Stimulated activated effector memory CD8-positive, alpha-beta T cell treated with anti-CD3 and anti-CD28 coated beads, Interleukin-12 subunit alpha, Interleukin-12 subunit beta, amount 100 ng/mL, for 72 hours (primary cell): ENCODE measurements around the gene S100A14.
A peak's percentile ranks its signal among the peaks of the same experiment; 100 is the strongest.
"Not testable (repeated sequence)": the region's sequence is repeated elsewhere in the genome, so short reads cannot be mapped to it uniquely, and the experiment has no call there.

Experiments used
- ATAC-seq: fragments of 150-1000 bp; cut with Tn5 transposase; 2 replicates; pipeline ENCODE4 v1.10.0; 2021
- DNase-seq, 2 donors: peaks; one replicate each; pipeline ENCODE4 v3.0.0; 2021 to 2022; ENCODE audit warnings: low spot score in 2 of 2
- H3K27ac Mint-ChIP-seq: one replicate; pipeline ENCODE4 v1.8.0; 2022; ENCODE audit warnings: mild to moderate bottlenecking, mixed read lengths
- H3K36me3 Mint-ChIP-seq: one replicate; pipeline ENCODE4 v1.8.0; 2022; ENCODE audit warnings: mild to moderate bottlenecking, mixed read lengths
- H3K4me1 Mint-ChIP-seq: one replicate; pipeline ENCODE4 v1.8.0; 2022; ENCODE audit warnings: mixed read lengths
- H3K4me3 Mint-ChIP-seq: one replicate; pipeline ENCODE4 v1.8.0; 2022; ENCODE audit warnings: mild to moderate bottlenecking, mixed read lengths
- H3K9me3 Mint-ChIP-seq: one replicate; pipeline ENCODE4 v1.8.0; 2022; ENCODE audit warnings: mixed read lengths

S100A14 gene

DNA sequence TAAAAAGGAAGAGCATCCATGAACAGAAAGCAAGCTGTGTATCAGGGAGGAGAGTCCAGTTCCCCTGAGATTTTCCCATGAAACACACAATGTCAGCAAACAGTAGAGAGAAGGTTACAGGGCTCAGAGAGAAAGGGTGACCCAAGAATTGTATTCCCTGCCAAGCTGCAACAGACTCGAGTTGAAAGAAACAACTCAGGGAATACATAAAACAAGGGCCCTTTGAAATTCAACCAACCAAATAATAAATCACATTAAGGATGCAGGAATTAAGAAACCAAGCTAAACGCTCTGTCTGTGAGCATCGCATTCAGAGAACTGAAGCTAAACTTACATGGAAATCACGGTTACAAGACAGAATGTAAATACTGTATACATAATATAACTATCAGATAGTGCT lies 23.4 kb downstream of the S100A14 start:
- ATAC-seq: no peak
- H3K27ac Mint-ChIP-seq: no peak overlapping the region
- H3K36me3 Mint-ChIP-seq: no peaks in the 10 kb centered on the region
- H3K4me3 Mint-ChIP-seq: no peak overlapping the region
- H3K4me1 Mint-ChIP-seq: peaks cover 10% of the 10 kb centered on the region
- no peaks in the 10 kb centered on the region for H3K9me3 Mint-ChIP-seq
- DNase-seq: no peak

DNA sequence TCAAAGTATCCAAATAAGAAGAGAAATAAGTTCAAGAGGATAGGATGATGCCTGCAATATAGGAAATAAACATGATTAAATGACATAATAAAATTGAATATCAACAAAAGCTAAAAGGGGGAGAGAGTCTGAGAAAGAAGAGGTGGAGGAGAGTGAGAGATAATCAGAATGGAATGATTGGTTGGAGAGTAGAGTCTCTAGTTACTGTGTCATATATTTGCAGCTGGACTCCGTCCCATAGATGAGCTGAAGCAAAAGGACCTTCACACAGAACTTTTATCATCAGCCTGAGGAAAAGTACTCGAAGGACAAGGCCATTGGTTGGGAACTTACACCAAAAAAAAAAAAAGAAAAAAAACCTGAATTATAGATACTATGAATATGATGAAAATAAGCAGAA lies 27.6 kb downstream of the S100A14 start:
- Mint-ChIP-seq H3K4me1 (no peaks in the 10 kb centered on the region), H3K36me3 (no peaks in the 10 kb centered on the region), H3K4me3 (no peak overlapping the region), H3K9me3 (no peaks in the 10 kb centered on the region), H3K27ac (no peak overlapping the region)
- DNase-seq (no peak), ATAC-seq (no peak)

DNA sequence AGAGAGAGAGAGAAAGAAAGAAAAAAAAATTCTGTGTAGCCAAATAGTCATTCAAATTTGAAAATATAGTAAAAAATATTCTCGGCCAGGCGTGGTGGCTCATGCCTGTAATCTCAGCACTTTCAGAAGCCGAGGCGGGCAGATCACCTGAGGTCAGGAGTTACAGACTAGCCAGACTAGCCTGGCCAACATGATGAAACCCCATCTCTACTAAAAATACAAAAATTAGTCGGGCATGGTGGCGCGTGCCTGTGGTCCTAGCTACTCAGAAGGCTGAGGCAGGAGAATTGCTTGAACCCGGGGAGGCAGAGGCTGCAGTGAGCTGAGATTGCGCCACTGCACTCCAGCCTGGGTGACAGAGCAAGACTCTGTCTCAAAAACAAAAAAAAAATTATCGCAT lies 28.1 kb downstream of the S100A14 start:
- not testable (repeated sequence) for H3K27ac Mint-ChIP-seq, H3K9me3 Mint-ChIP-seq, H3K36me3 Mint-ChIP-seq, ATAC-seq, H3K4me1 Mint-ChIP-seq, H3K4me3 Mint-ChIP-seq, DNase-seq

DNA sequence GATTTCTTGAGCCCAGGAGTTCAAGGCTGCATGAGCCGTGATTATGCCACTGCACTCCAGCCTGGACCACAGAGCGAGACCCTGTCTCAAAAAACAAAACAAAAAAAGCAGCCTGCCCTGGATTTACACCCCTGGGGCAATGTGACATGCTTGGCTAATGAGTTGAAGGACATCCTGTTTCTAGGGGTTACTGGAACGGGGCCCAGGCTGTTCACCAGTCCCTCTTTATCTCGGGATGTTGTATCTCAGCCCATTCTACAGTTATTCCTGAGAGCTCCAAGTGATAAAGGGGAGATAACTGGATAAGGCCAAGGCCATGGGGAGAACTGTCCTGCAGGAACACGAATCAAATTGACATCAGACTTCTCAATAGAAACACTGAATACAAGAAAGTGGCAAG lies 28.8 kb downstream of the S100A14 start:
- ATAC-seq (no peak), DNase-seq (no peak)
- H3K4me3 Mint-ChIP-seq: no peak overlapping the region
- no peaks in the 10 kb centered on the region for H3K36me3 Mint-ChIP-seq
- no peak overlapping the region for H3K27ac Mint-ChIP-seq
- H3K4me1 Mint-ChIP-seq: no peaks in the 10 kb centered on the region
- no peaks in the 10 kb centered on the region for H3K9me3 Mint-ChIP-seq

DNA sequence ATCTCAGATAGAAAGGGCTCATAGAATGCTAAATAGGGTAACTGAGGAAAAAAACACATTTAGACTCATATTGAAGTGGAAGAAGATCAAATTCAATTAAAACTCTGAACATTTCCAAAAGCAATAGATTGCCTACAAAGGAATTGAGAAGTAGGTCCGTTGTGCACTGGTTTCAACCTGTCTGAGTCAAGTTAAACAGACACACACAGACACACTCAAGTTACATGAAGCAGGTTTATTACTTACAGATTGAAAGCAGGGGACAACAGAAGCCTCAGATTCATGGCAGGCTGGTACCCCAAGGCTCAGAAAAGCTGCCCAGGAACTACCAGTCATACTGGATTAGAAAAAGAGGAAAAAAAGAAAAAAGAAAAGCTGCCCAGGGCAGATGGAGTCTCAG lies 29.8 kb downstream of the S100A14 start:
- no peak overlapping the region for H3K27ac Mint-ChIP-seq
- no peaks in the 10 kb centered on the region for H3K4me1 Mint-ChIP-seq
- H3K9me3 Mint-ChIP-seq: no peaks in the 10 kb centered on the region
- no peaks in the 10 kb centered on the region for H3K36me3 Mint-ChIP-seq
- no peak for DNase-seq
- no peak overlapping the region for H3K4me3 Mint-ChIP-seq
- ATAC-seq: no peak

DNA sequence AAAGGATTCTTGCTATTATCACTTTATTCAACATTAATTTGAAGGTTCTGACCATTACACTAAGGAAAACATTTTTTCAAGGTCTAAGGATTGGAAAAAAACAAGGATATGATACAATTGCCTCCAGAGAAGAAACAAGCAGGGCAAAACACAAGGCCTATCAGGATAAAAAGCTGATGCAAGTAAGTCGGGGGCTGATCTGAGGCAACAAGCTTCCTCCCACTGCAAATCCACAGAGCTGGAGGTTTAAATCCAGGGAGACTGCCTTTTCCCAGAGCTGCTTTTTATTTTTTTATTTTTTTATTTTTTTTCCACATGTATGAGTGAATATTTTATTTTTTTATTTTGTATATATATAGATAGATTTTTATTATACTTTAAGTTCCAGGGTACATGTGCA lies 31.1 kb downstream of the S100A14 start:
- ATAC-seq: no peak
- no peaks in the 10 kb centered on the region for H3K4me1 Mint-ChIP-seq
- no peaks in the 10 kb centered on the region for H3K9me3 Mint-ChIP-seq
- no peaks in the 10 kb centered on the region for H3K36me3 Mint-ChIP-seq
- H3K4me3 Mint-ChIP-seq: no peak overlapping the region
- no peak overlapping the region for H3K27ac Mint-ChIP-seq
- no peak for DNase-seq

DNA sequence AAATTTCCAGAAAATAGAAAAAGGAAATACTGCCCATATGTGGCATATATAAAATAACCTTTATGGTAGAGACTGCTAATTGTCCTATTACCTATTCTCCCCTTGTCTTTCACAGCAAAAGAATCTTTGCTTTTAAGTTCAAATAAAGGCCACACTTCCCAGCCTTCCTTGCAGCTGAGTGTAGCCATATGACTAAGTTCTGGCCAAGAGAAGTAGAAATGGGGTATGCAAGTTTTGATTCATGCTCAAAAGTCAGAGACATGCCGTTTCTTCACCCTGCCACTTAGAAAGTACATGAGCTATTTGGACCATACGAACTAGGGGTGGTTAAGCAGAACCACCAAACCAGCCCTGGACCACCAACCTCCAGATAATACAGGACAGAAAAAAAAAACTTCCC lies 32.1 kb downstream of the S100A14 start:
- no peaks in the 10 kb centered on the region for H3K4me1 Mint-ChIP-seq

DNA sequence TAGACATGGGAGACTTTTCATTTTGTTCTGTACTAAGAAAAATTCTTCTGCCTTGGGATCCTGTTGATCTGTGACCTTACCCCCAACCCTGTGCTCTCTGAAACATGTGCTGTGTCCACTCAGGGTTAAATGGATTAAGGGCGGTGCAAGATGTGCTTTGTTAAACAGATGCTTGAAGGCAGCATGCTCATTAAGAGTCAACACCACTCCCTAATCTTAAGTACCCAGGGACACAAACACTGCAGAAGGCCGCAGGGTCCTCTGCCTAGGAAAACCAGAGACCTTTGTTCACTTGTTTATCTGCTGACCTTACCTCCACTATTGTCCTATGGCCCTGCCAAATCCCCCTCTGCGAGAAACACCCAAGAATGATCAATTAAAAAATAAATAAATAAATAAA lies 32.6 kb downstream of the S100A14 start:
- not testable (repeated sequence) for ATAC-seq, H3K4me1 Mint-ChIP-seq, H3K4me3 Mint-ChIP-seq, H3K9me3 Mint-ChIP-seq, H3K27ac Mint-ChIP-seq, H3K36me3 Mint-ChIP-seq, DNase-seq

More for the DNA sequence above, 32.1 kb downstream of the S100A14 start:
- no peak for DNase-seq
- H3K36me3 Mint-ChIP-seq: no peaks in the 10 kb centered on the region
- no peaks in the 10 kb centered on the region for H3K9me3 Mint-ChIP-seq
- no peak overlapping the region for H3K4me3 Mint-ChIP-seq
- no peak overlapping the region for H3K27ac Mint-ChIP-seq
- ATAC-seq: no peak

DNA sequence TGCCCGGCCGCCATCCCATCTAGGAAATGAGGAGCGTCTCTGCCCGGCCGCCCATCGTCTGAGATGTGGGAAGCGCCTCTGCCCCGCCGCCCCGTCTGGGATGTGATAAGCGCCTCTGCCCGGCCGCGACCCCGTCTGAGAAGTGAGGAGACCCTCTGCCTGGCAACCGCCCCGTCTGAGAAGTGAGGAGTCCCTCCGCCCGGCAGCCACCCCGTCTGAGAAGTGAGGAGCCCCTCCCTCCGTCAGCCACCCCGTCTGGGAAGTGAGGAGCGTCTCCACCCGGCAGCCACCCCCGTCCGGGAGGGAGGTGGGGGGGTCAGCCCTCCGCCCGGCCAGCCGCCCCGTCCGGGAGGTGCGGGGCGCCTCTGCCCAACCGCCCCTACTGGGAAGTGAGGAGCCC lies 33.3 kb downstream of the S100A14 start:
- not testable (repeated sequence) for H3K36me3 Mint-ChIP-seq

DNA sequence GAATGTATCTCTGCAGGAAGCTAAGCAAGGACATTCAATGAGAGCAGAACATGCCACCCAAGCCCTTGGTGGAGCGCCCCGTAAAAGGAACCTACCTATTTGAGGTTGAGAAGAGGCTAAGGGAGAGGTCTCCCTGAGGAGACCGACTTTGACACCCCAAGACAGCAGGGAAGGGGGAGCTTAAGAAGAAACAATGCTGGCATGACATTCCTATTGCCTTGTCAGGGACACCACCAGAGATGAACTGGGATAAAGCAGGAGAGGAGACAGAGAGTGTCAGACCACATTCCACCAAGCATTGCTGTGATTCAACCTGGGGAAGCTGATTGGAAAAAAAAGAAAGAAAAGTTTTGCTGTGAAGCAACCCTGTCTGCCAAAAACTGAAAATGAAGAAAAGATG lies 37.2 kb downstream of the S100A14 start:
- Mint-ChIP-seq H3K27ac (no peak overlapping the region), H3K4me3 (no peak overlapping the region), H3K36me3 (no peaks in the 10 kb centered on the region), H3K4me1 (peaks cover 10% of the 10 kb centered on the region), H3K9me3 (no peaks in the 10 kb centered on the region)
- ATAC-seq (no peak), DNase-seq (no peak)

More for the DNA sequence above, 33.3 kb downstream of the S100A14 start:
- not testable (repeated sequence) for H3K4me3 Mint-ChIP-seq, ATAC-seq, H3K27ac Mint-ChIP-seq, H3K4me1 Mint-ChIP-seq, H3K9me3 Mint-ChIP-seq, DNase-seq

DNA sequence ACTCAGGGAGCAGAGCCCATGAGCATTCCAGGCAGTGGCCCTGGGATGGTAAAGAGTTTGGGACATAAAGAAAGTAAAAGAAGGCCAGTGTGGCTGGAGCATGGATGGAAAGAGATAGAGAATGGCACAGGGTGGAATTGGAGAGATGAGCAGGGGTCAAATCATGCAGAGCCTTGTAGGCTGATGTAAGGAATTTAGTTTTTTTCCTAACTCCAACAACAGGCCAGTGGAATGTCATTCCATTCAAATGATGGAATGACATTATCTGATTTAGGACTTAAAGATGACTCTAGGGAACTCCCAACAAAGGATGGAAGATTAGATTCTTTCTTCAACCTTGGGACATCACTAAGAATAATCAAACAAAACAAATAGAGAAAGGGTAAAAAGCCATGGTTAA lies 37.6 kb downstream of the S100A14 start:
- ATAC-seq: no peak

DNA sequence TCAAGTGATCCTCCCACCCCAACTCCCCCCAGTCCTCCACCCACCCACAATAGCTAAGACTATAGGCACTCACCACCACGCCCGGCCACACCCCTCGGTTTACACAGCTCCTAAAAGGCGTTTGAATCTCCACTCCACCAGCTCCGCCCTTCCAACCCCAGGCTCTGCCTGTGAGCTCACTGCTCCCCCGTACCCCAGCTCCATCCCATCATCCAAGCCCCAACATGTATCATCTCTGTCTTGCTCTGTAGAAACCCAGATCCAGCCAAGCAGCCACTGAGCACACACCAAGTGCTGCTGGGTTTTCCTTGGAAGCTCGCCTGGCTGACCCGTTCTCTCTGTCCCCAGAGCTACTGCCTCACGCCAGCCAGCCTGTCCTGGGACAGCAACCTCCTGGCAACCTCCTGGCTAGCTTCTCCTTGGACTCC lies 38.5 kb downstream of the S100A14 start:
- H3K9me3 Mint-ChIP-seq: no peaks in the 10 kb centered on the region
- DNase-seq (no peak), ATAC-seq (no peak)
- H3K36me3 Mint-ChIP-seq: no peaks in the 10 kb centered on the region
- H3K4me3 Mint-ChIP-seq: no peak overlapping the region
- H3K27ac Mint-ChIP-seq: peak overlapping the region; percentile 12
- H3K4me1 Mint-ChIP-seq: peaks cover 16% of the 10 kb centered on the region

More for the DNA sequence above, 37.6 kb downstream of the S100A14 start:
- Mint-ChIP-seq H3K4me3 (no peak overlapping the region), H3K36me3 (no peaks in the 10 kb centered on the region), H3K9me3 (no peaks in the 10 kb centered on the region), H3K27ac (no peak overlapping the region), H3K4me1 (peaks cover 10% of the 10 kb centered on the region)
- DNase-seq: no peak

DNA sequence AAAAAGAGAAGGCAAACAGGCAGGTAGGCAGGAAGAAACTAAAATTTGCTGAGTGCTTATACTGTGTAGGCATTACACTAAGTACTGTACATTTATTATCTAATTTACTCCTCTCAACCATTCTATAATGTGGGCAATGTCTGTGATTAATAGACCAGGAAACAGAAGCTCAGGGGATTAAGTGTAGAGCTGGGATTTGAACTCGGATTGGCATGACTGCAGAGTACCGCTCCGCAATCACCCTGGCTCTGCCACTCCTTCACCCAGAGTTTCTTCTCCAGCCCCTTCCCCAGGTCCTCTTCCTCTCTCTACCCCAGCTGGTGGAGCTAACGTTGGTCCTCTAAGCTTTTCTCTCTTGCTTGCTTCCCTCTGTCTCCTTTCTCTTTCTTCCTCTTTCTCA lies 39.0 kb downstream of the S100A14 start:
- no peak for ATAC-seq
- DNase-seq: no peak
- no peaks in the 10 kb centered on the region for H3K9me3 Mint-ChIP-seq
- no peaks in the 10 kb centered on the region for H3K36me3 Mint-ChIP-seq
- no peak overlapping the region for H3K27ac Mint-ChIP-seq
- no peak overlapping the region for H3K4me3 Mint-ChIP-seq
- H3K4me1 Mint-ChIP-seq: peaks cover 21% of the 10 kb centered on the region

DNA sequence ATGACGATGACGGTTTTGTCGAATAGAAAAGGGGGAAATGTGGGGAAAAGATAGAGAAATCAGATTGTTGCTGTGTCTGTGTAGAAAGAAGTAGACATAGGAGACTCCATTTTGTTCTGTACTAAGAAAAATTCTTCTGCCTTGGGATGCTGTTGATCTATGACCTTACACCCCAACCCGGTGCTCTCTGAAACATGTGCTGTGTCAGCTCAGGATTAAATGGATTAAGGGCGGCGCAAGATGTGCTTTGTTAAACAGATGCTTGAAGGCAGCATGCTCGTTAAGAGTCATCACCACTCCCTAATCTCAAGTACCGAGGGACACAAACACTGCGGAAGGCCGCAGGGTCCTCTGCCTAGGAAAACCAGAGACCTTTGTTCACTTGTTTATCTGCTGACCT lies 40.6 kb downstream of the S100A14 start:
- H3K27ac Mint-ChIP-seq: not testable (repeated sequence)

DNA sequence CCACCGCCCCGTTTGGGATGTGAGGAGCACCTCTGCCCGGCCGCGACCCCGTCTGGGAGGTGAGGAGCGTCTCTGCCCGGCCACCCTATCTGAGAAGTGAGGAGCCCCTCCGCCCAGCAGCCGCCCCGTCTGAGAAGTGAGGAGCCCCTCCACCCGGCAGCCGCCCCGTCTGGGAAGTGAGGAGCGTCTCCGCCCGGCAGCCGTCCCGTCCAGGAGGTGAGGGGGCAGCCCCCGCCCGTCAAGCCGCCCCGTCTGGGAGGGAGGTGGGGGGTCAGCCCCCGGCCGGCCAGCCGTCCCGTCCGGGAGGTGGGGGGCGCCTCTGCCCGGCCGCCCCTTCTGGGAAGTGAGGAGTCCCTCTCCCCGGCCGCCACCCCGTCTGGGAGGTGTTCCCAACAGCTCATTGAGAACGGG lies 41.0 kb downstream of the S100A14 start:
- H3K36me3 Mint-ChIP-seq, H3K27ac Mint-ChIP-seq, H3K9me3 Mint-ChIP-seq, ATAC-seq, DNase-seq, H3K4me3 Mint-ChIP-seq: not testable (repeated sequence)
- peaks cover 29% of the 10 kb centered on the region for H3K4me1 Mint-ChIP-seq

More for the DNA sequence above, 40.6 kb downstream of the S100A14 start:
- H3K36me3 Mint-ChIP-seq, H3K9me3 Mint-ChIP-seq, H3K4me3 Mint-ChIP-seq, DNase-seq, ATAC-seq: not testable (repeated sequence)
- H3K4me1 Mint-ChIP-seq: peaks cover 29% of the 10 kb centered on the region

DNA sequence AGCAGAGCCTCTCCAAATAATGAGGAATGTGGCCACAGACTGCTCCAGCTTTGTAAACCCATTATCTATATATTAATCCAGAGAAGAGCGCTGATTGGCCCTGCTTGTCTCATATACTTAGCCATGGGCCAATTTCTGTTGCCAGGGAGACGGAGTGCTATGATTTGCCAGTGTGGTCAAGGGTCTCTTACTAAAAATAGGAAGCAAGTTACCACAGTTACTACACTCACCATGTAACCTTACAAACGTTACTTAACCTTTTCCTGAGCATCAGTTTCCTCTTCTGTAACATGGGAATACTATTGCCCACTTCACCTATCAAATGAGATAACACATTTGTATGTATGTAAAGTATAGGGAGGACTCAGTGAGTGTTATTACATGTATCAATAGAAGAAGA lies 42.8 kb downstream of the S100A14 start:
- ATAC-seq (no peak), DNase-seq (no peak)
- peak overlapping the region; percentile 21 for H3K4me3 Mint-ChIP-seq
- H3K4me1 Mint-ChIP-seq: peaks cover 45% of the 10 kb centered on the region
- peak overlapping the region; percentile 32 for H3K27ac Mint-ChIP-seq
- H3K36me3 Mint-ChIP-seq: no peaks in the 10 kb centered on the region
- no peaks in the 10 kb centered on the region for H3K9me3 Mint-ChIP-seq

DNA sequence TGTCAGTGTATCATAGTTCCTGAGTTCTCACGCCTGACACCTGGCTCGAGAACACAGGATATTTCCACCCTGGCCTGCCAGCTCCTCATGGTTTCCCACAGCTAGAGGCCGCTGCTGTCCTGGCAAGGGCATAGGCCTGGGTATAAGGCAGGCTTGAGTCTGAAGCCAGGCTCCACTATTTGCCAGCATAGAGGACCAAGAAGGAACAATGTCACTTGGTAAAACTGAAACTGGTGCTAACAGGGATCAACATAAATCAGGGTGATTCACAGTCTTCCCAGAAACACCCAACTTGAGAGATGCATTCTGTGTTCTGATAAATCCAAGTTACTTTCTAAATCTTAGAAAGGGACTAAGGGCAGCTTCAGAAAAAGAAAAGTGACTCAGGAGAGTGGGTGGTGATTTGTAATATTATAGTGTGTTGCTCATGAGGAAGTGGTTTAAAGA lies 43.5 kb downstream of the S100A14 start:
- Mint-ChIP-seq H3K4me3 (peak overlapping the region; percentile 14), H3K36me3 (no peaks in the 10 kb centered on the region), H3K9me3 (no peaks in the 10 kb centered on the region), H3K4me1 (peaks cover 51% of the 10 kb centered on the region), H3K27ac (peak overlapping the region; percentile 32)
- peak; percentile 91 for ATAC-seq
- peak; percentile 25 to 75 for DNase-seq
